Right atrium auricular region (tissue), 2 donors: ENCODE measurements around the gene PPP2R1B. TPM values are rescaled to one million over a fixed set of nuclear protein-coding genes. Genes with fewer than 3 reads are reported as not detected.

ENCODE experiments used
- DNase-seq: peaks from one replicate; pipeline ENCODE4 v3.0.0-alpha.2; 2019; ENCODE audit warnings: low spot score
- H3K27ac ChIP-seq, 2 donors: fragments of 200-600 bp; sonication (generic); 1 replicate in 1 of 2; 2 replicates in 1 of 2; pipeline ENCODE4 v1.5.1; 2016 to 2019
- H3K27me3 ChIP-seq, 2 donors: fragments of 200-600 bp; sonication (generic); one replicate each; pipeline versions ENCODE4 v1.5.1 to v1.6.0; 2017 to 2019
- H3K36me3 ChIP-seq: fragments of 200-600 bp; sonication (generic); one replicate; pipeline ENCODE4 v1.5.1; 2016
- H3K4me1 ChIP-seq, 2 donors: fragments of 200-600 bp; sonication (generic); one replicate each; pipeline versions ENCODE4 v1.5.1 to v1.6.0; 2017 to 2019
- H3K4me3 ChIP-seq, 2 donors: fragments of 200-600 bp; sonication (generic); 1 replicate in 1 of 2; 2 replicates in 1 of 2; pipeline ENCODE4 v1.5.1; 2017 to 2019; ENCODE audit warnings: mild to moderate bottlenecking in 1 of 2, moderate library complexity in 1 of 2
- H3K9me3 ChIP-seq, 2 donors: fragments of 200-600 bp; sonication (generic); one replicate each; pipeline ENCODE4 v1.5.1; 2019
- total RNA-seq, 2 donors: library from RNA; depleted of rRNA; stranded (reverse); fragments of >200 nt; gene quantifications; one replicate each; pipeline ENCODE4 v1.1.0, GENCODE V29; 2016
- TF ChIP-seq, protein P1 (sequence below), 2 donors: fragments of 200-600 bp; sonication (generic); IDR thresholded peaks; one replicate each; pipeline ENCODE4 v1.5.1; 2019; ENCODE audit warnings: antibody characterized with exemption in 2 of 2

The PPP2R1B gene
- total RNA-seq, 2 donors from 2014 or later = 6.5 to 13.2 TPM

DNA sequence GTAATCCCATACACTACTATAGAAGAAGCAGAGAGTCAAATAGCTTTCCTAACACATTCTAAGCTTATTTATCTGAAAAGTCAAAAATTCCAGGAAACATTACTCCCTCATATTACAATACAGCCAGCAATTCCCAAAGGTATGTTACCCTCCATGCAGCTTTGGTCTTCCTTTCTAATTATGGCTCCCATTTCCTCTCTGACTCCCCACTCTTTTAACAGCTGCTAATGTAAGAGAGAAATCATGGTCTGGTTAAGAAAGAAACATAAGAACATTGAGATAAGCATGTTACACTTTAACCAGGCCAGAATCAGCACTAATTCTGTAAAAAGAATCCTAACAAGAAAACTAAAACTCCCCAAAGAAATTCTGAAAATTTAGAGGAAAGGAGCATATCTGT is 6.8 kb downstream of the PPP2R1B start:
- Histone ChIP-seq H3K27me3 (no peaks in the 10 kb centered on the region), H3K9me3 (no peaks in the 10 kb centered on the region), H3K36me3 (peaks cover 91% of the 10 kb centered on the region), H3K4me3 (no peak overlapping the region), H3K4me1 (peaks cover 0 to 6% of the 10 kb centered on the region in 2 donors), H3K27ac (peak overlapping the region; percentile 37 to 52)
- TF ChIP-seq, protein P1, sequence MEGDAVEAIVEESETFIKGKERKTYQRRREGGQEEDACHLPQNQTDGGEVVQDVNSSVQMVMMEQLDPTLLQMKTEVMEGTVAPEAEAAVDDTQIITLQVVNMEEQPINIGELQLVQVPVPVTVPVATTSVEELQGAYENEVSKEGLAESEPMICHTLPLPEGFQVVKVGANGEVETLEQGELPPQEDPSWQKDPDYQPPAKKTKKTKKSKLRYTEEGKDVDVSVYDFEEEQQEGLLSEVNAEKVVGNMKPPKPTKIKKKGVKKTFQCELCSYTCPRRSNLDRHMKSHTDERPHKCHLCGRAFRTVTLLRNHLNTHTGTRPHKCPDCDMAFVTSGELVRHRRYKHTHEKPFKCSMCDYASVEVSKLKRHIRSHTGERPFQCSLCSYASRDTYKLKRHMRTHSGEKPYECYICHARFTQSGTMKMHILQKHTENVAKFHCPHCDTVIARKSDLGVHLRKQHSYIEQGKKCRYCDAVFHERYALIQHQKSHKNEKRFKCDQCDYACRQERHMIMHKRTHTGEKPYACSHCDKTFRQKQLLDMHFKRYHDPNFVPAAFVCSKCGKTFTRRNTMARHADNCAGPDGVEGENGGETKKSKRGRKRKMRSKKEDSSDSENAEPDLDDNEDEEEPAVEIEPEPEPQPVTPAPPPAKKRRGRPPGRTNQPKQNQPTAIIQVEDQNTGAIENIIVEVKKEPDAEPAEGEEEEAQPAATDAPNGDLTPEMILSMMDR (IDR thresholded peaks at IDR 0.05) = no peak
- DNase-seq = no peak

DNA sequence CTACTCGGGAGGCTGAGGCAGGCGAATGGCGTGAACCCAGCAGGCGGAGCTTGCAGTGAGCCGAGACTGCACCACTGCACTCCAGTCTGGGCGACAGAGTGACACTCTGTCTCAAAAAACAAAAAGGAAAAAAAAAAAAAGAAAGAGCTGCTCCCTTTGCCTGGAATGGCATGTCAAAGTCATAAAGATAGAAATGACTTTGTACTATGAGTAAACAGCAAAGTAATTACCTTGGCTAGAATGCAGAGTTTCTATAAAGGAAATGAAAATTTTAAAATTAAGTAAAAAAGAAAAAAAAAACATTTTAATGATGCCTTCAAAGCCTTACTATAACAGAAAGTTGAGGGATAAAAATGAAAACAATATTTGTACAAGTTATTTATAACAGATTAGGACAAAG is 10.1 kb downstream of the PPP2R1B start:
- H3K27me3 ChIP-seq = no peaks in the 10 kb centered on the region
- no peak for DNase-seq
- H3K36me3 ChIP-seq = peaks cover 91% of the 10 kb centered on the region
- H3K9me3 ChIP-seq = no peaks in the 10 kb centered on the region
- no peak overlapping the region for H3K4me3 ChIP-seq
- no peak overlapping the region for H3K27ac ChIP-seq
- no peaks in the 10 kb centered on the region for H3K4me1 ChIP-seq
- TF ChIP-seq, protein P1 (IDR thresholded peaks at IDR 0.05) = no peak

DNA sequence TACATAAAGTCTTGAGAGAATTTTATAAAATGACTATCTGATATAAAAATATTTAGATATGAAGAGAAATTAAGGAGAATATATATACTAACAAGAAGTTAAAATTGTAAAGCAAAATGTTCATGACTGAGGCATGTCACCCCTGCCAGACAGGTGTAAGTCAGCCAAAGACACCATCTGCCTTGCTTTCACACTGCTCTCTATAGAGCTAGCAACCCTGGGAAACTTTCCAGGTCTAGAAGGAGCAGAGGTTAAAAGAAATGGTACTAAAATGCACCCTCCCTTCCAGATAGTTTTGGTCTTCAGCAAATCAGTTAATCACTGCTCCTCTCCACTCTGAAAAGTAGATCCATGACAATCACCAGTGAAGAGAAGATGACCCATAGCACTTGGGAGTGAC is 16.5 kb downstream of the PPP2R1B start:
- no peaks in the 10 kb centered on the region for H3K27me3 ChIP-seq
- TF ChIP-seq, protein P1 (IDR thresholded peaks at IDR 0.05) = no peak
- H3K27ac ChIP-seq = no peak overlapping the region
- peaks cover 0 to 8% of the 10 kb centered on the region in 2 donors for H3K4me1 ChIP-seq
- no peak for DNase-seq
- no peak overlapping the region for H3K4me3 ChIP-seq
- peaks cover 66% of the 10 kb centered on the region for H3K36me3 ChIP-seq
- H3K9me3 ChIP-seq = no peaks in the 10 kb centered on the region

DNA sequence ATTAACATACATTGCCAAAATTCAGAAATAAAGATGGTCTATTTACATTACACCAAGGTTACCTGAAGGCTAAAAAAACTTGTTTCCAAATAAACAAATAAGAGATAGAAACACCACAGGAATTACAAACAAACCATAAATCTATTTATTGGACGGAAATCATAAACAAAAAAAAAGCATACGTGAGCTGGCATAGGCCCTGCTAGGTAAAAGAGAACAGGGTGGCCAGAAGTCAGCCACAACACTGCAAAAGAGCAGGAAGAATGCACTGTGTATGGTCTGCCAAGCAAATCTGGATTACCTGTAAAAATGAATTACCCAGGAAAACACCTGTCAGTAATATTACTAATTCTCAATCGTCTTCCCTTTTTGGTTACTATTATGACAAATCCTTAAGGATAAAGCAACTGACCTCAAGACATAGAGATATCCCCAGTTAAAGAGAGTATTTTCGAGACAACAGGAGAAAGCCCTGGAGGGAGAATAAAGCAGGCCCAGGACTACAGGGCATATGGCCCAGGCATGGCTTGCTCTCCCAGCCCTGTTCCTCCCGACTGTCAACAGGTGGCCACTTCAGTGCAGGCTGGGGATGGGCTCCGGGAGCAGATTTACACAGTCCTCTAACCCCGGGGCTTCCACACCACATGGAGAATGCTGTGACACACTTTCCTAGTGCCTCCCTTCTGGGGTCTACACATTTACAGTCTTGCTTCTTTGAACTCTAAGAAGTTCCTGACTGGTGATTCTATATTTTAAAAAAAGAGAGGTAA is 18.0 kb downstream of the PPP2R1B start:
- TF ChIP-seq, protein P1 (IDR thresholded peaks at IDR 0.05) = no peak
- no peak for DNase-seq
- Histone ChIP-seq H3K27ac (no peak overlapping the region), H3K4me1 (peaks cover 0 to 8% of the 10 kb centered on the region in 2 donors), H3K36me3 (peaks cover 65% of the 10 kb centered on the region), H3K4me3 (no peak overlapping the region), H3K27me3 (no peaks in the 10 kb centered on the region), H3K9me3 (no peaks in the 10 kb centered on the region)

DNA sequence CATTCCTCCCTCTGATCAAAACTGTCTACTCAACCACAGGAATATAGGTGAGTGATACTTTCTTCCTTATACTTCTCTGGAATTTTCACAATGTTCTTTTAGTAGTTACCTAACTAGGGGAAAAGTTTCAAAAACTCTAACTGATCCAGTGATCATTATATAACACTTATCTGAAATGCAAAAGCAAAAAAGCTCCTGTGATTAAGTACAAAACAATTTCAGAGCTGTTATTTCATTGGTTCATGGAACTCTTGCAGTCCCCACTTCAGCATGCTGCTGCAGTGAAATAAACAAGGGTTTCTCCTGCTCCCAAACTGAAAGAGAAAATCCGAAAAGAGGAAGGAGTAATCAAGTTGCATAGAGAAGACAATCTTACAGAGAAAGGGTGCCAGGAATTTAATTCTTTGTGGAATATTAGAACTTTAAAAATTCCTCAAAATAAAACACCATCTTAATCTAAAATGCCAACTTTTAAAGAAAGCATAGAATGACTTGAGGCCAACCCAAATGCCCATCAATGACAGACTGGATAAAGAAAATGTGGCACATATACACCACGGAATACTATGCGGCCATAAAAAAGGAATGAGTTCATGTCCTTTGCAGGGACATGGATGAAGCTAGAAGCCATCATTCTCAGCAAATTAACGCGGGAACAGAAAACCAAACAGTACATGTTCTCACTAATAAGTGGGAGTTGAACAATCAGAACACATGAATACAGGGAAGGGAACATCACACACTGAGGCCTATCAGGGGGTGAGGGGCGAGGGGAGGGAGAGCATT is 20.3 kb downstream of the PPP2R1B start:
- no peak overlapping the region for H3K4me3 ChIP-seq
- peak overlapping the region in 1 of 2 donors; percentile 43 for H3K27ac ChIP-seq
- H3K4me1 ChIP-seq = peaks cover 0 to 8% of the 10 kb centered on the region in 2 donors
- H3K36me3 ChIP-seq = peaks cover 56% of the 10 kb centered on the region
- TF ChIP-seq, protein P1 (IDR thresholded peaks at IDR 0.05) = no peak
- no peak for DNase-seq
- H3K27me3 ChIP-seq = no peaks in the 10 kb centered on the region
- H3K9me3 ChIP-seq = no peaks in the 10 kb centered on the region
